Measurements from ENCODE around the gene RIPOR3. TPM values are rescaled to one million over a fixed set of nuclear protein-coding genes. Genes with fewer than 3 reads are reported as not detected.
A peak's percentile ranks its signal among the peaks of the same experiment; 100 is the strongest.

Gene RIPOR3
- total and polyA plus RNA-seq, 9 of the 15 experiments (the other 6 are each of a cell fraction or from before 2014, with no cell fraction given), result 3.3 to 62.7 (median 21.4) TPM

- no peak for DNase-seq (ENCODE audit: extremely low read depth in 1 of 4, low spot score in 3 of 4)
- no peaks in the 10 kb centered on the region for H3K79me2 ChIP-seq (ENCODE audit: control insufficient read depth, insufficient read depth, low read length)
- H3K36me3 ChIP-seq (ENCODE audit: control insufficient read depth, insufficient read depth, low read length), result peaks cover 54% of the 10 kb centered on the region
- H3K9ac ChIP-seq (ENCODE audit: insufficient read depth in 1 of 2, low read depth in 2 of 2, low read length in 2 of 2), result peak overlapping the region in 1 of 2 experiments; percentile 68; a peak in 2 of 4 replicates
- ChIA-PET CTCF (ENCODE audit: low intra/inter-chr PET ratio) (no interaction called here), POLR2A (interaction anchor here (0.6 to 2.0 kb wide), 4 partner anchors 8 to 73 kb away, joined by 3 to 5 read pairs (median 4); no protein-coding TSS in a partner anchor)
- no peak for ATAC-seq
- in situ Hi-C loops (cut with MboI), result no loop called here
- no peak overlapping the region for H3K4me3 ChIP-seq
- intact Hi-C loops (cut with micrococcal nuclease), result loop anchor here (5.0 kb wide), 1 partner anchor 191 kb away; no protein-coding TSS in a partner anchor
- 76% methylated on average over 11 of the region's 15 CpGs for WGBS (ENCODE audit: insufficient coverage, low coverage, missing lambda C conversion rate)
- no peak for FAIRE-seq
- no peak overlapping the region for H2AFZ ChIP-seq (ENCODE audit: low read depth, low read length)
- H3K4me1 ChIP-seq (replicated peaks in 1 of 2; ENCODE audit: control insufficient read depth in 2 of 2, insufficient read depth in 2 of 2, low read length in 2 of 2), result peaks cover 0 to 13% of the 10 kb centered on the region in 2 experiments; a peak in 1 of 5 replicates
- H3K27me3 ChIP-seq (ENCODE audit: control insufficient read depth in 2 of 2, insufficient read depth in 2 of 2, low read length in 2 of 2), result no peaks in the 10 kb centered on the region
- H3K27ac ChIP-seq (ENCODE audit: extremely low read depth, low read depth, low read length), result no peak overlapping the region
- no TSS peak for BruUV-seq (replicated peaks)
- H3K9me3 ChIP-seq (replicated peaks; ENCODE audit: control insufficient read depth, insufficient read depth, low read depth, low read length), result no peaks in the 10 kb centered on the region
- no peak overlapping the region for H3K4me2 ChIP-seq (ENCODE audit: insufficient read depth, low read length)
- no peaks in the 10 kb centered on the region for H4K20me1 ChIP-seq (replicated peaks; ENCODE audit: control insufficient read depth, insufficient read depth, low read length)
- H3K9me1 ChIP-seq (ENCODE audit: control insufficient read depth, insufficient read depth, low read length), result no peaks in the 10 kb centered on the region
- no peak for TF ChIP-seq ZNF212 (CRISPR knock-in tag; IDR thresholded peaks at IDR 0.05)
- TF ChIP-seq ZNF232 (CRISPR knock-in tag; IDR thresholded peaks at IDR 0.05), result no peak
- TF ChIP-seq E2F4 (CRISPR knock-in tag; IDR thresholded peaks at IDR 0.05; ENCODE audit: low read depth), result no peak
- peak; percentile 31; the same call in 1 of the 2 replicates for TF ChIP-seq POLR2G (IDR thresholded peaks at IDR 0.05; ENCODE audit: low read depth, low read length)
- no peak for TF ChIP-seq POLR3G (IDR thresholded peaks at IDR 0.05; ENCODE audit: extremely low read depth, insufficient read length, insufficient replicate concordance)
- no peak for TF ChIP-seq ZMIZ1 (IDR thresholded peaks at IDR 0.05; ENCODE audit: low read depth in 2 of 2, low read length in 2 of 2)
- TF ChIP-seq NFIC (IDR thresholded peaks at IDR 0.05), result no peak
- no peak for TF ChIP-seq ZNF280A (IDR thresholded peaks at IDR 0.05; ENCODE audit: low read depth, partially characterized antibody)
- TF ChIP-seq CUX1 (CRISPR knock-in tag; IDR thresholded peaks at IDR 0.05), result no peak
These were observed 95.2 kb downstream of the RIPOR3 start for GRCh38 chr20:50595988-50596693.

All from K562 (cell line).